A549 (cell line): ENCODE results near the gene DDX47. TPM values are rescaled to one million over a fixed set of nuclear protein-coding genes. Genes with fewer than 3 reads are reported as not detected.

Source experiments
- ATAC-seq, 2 experiments: fragments of 200-7000 bp in 1 of 2; fragments of >200 bp in 1 of 2; cut with Nextera tagmentation in 1 of 2; cut with Tn5 transposase in 1 of 2; 3 replicates each; pipeline versions ENCODE4 v1.8.0 to v1.9.1; 2018 to 2020; ENCODE audit warnings: mild to moderate bottlenecking in 1 of 2, moderate library complexity in 1 of 2
- CTCF ChIA-PET: fragments of 300-600 bp; sonication (Branson Sonifier 250); formaldehyde crosslinking; extraction: SDS; loops from one replicate; lab custom pipeline; 2021; ENCODE audit warnings: antibody characterized with exemption, inconsistent platforms; lab: Yijun Ruan, JAX
- POLR2A ChIA-PET: fragments of 350-600 bp; formaldehyde crosslinking; extraction: SDS; loops from one replicate; lab custom pipeline; 2021; ENCODE audit warnings: antibody characterized with exemption, inconsistent platforms; lab: Yijun Ruan, JAX
- DNase-seq, 2 experiments: peaks; one replicate each; pipeline versions ENCODE4 v3.0.0 to v3.0.0-alpha.2; 2011 to 2016; ENCODE audit warnings: low read depth in 1 of 2, low spot score in 1 of 2
- FAIRE-seq: peaks from 2 replicates; lab custom pipeline; 2011; peaks lifted over from hg19 to GRCh38; lab: Jason Lieb, UNC
- H3K27ac ChIP-seq, 2 experiments: fragments of >200 bp; sonication (Bioruptor Twin); formaldehyde crosslinking; 3 replicates each; pipeline ENCODE4 v1.5.1; 2016 to 2017
- H3K4me1 ChIP-seq: fragments of >200 bp; sonication (Bioruptor Twin); formaldehyde crosslinking; 3 replicates; pipeline ENCODE4 v1.6.1; 2016
- H3K4me2 ChIP-seq: fragments of >200 bp; sonication (Bioruptor Twin); formaldehyde crosslinking; 3 replicates; pipeline ENCODE4 v1.6.1; 2016
- H3K4me3 ChIP-seq: fragments of >200 bp; sonication (Bioruptor Twin); formaldehyde crosslinking; 3 replicates; pipeline ENCODE4 v1.5.1; 2016
- H3K9me3 ChIP-seq: fragments of >200 bp; sonication (Bioruptor Twin); formaldehyde crosslinking; 3 replicates; pipeline ENCODE4 v1.6.1; 2016
- E2F6 ChIP-seq: IDR thresholded peaks from 2 replicates; pipeline ENCODE4 v1.6.1; 2012; ENCODE audit warnings: low read depth, borderline replicate concordance
- ELK1 ChIP-seq: fragments of 150-350 bp; IDR thresholded peaks from 2 replicates; pipeline ENCODE4 v1.6.1; 2014; ENCODE audit warnings: low read depth, mild to moderate bottlenecking, low read length
- EP300 ChIP-seq, 2 experiments: fragments of >200 bp; sonication (Bioruptor Twin); formaldehyde crosslinking; IDR thresholded peaks; 2 replicates in 1 of 2; 3 replicates in 1 of 2; pipeline ENCODE4 v1.6.1; 2016 to 2017
- ESRRA ChIP-seq: fragments of 150-350 bp; IDR thresholded peaks from 2 replicates; pipeline ENCODE4 v1.6.1; 2014; ENCODE audit warnings: mild to moderate bottlenecking, low read length, borderline replicate concordance
- FOSL2 ChIP-seq, 2 experiments: fragments of 450-650 bp in 1 of 2; fragments of >200 bp in 1 of 2; sonication (Bioruptor Twin) in 1 of 2; formaldehyde crosslinking; IDR thresholded peaks; 2 replicates each; pipeline versions ENCODE4 v1.5.0 to v1.6.1; 2016 to 2020; ENCODE audit warnings: mild to moderate bottlenecking in 1 of 2, moderate library complexity in 1 of 2
- FOXS1 ChIP-seq: fragments of 250-450 bp; sonication (Bioruptor Pico); IDR thresholded peaks from 2 replicates; pipeline ENCODE4 v1.5.0; 2020; ENCODE audit warnings: mild to moderate bottlenecking, moderate library complexity
- HEYL ChIP-seq: fragments of 250-450 bp; sonication (Bioruptor Pico); IDR thresholded peaks from 2 replicates; pipeline ENCODE4 v1.8.0; 2021; ENCODE audit warnings: mild to moderate bottlenecking, moderate library complexity
- HOXA7 ChIP-seq: fragments of 250-450 bp; sonication (Bioruptor Pico); IDR thresholded peaks from 2 replicates; pipeline ENCODE4 v1.5.0; 2020; ENCODE audit warnings: mild to moderate bottlenecking, moderate library complexity
- HOXB5 ChIP-seq: fragments of 250-450 bp; sonication (Bioruptor Pico); IDR thresholded peaks from 2 replicates; pipeline ENCODE4 v1.5.0; 2020; ENCODE audit warnings: mild to moderate bottlenecking, moderate library complexity
- JUN ChIP-seq, 2 experiments: fragments of >200 bp; sonication (Bioruptor Twin); formaldehyde crosslinking; IDR thresholded peaks; 2 replicates in 1 of 2; 3 replicates in 1 of 2; pipeline ENCODE4 v1.6.1; 2016 to 2017
- MAFK ChIP-seq: fragments of 450-650 bp; IDR thresholded peaks from 2 replicates; pipeline ENCODE4 v1.6.1; 2014; ENCODE audit not compliant: partially characterized antibody
- MAZ ChIP-seq: fragments of 150-350 bp; IDR thresholded peaks from 2 replicates; pipeline ENCODE4 v1.6.1; 2014; ENCODE audit warnings: antibody characterized with exemption, low read depth, low read length, borderline replicate concordance
- MYC ChIP-seq: IDR thresholded peaks from 2 replicates; pipeline ENCODE4 v1.6.1; 2012; ENCODE audit warnings: mild to moderate bottlenecking, inconsistent platforms, low read length, improper control_type of control experiment, borderline replicate concordance
- NFE2L2 ChIP-seq: fragments of 150-350 bp; conservative IDR thresholded peaks from 2 replicates; pipeline ENCODE4 v1.6.1; 2014; ENCODE audit warnings: low read length
- POLR2AphosphoS2 ChIP-seq: conservative IDR thresholded peaks from 2 replicates; pipeline ENCODE4 v1.6.1; 2012; ENCODE audit warnings: low read length, improper control_type of control experiment, inconsistent platforms
- RCOR1 ChIP-seq: fragments of 150-350 bp; IDR thresholded peaks from 2 replicates; pipeline ENCODE4 v1.6.1; 2014; ENCODE audit warnings: antibody characterized with exemption, low read length, low read depth
- REST ChIP-seq: fragments of 200-600 bp; sonication (generic); IDR thresholded peaks from 2 replicates; pipeline ENCODE4 v1.6.1; 2016; ENCODE audit warnings: antibody characterized with exemption, mild to moderate bottlenecking, moderate library complexity
- RFX5 ChIP-seq: fragments of 450-650 bp; IDR thresholded peaks from 2 replicates; pipeline ENCODE4 v1.7.1; 2014; ENCODE audit warnings: antibody characterized with exemption, mild to moderate bottlenecking, moderate library complexity
- TP53 ChIP-seq: fragments of 250-450 bp; sonication (Bioruptor Pico); IDR thresholded peaks from 2 replicates; pipeline ENCODE4 v1.5.0; 2021; ENCODE audit warnings: mild to moderate bottlenecking, moderate library complexity
- WGBS: methylation state at CpG from one replicate; pipeline ENCODE4 v1.1.6; 2017; ENCODE audit errors: missing lambda C conversion rate; 5-methylcytosine and 5-hydroxymethylcytosine counted together
- polyA plus RNA-seq, 4 experiments: library from polyadenylated mRNA; depleted of rRNA in 3 of 4; stranded (reverse); fragments of >200 nt; fragmentation: RNase III in 1 of 4; extraction: RNeasy Plus Mini Kit Qiagen cat#74134 plus additional on column Dnase treatment in 1 of 4; gene quantifications; 2 replicates in 3 of 4; 3 replicates in 1 of 4; pipeline ENCODE4 v1.2.3, GENCODE V29; 2011 to 2017

Gene DDX47
- polyA plus RNA-seq, 2 of the 4 experiments (the other 2 are of a cell fraction): 81.6 to 144 TPM

DNA sequence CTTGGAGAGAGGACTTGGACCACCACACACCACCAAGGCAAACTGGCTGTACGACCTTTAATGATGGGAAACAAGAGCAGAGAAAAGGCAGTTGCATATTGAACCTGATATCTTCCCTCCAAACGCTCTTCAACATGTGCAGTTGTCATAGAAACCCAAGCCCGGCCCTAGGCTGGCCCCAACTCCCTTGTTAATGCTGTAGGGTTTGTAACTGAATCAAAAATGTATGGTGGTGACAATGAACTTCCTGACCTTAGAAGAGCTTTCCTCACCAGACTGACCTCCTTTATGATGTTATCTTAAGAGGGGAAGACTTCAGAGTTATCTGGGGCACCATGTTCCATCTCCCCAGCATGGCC is 15.4 kb upstream of the DDX47 start:
- ChIA-PET POLR2A (no interaction called here), CTCF (interaction anchor here (1.3 to 5.0 kb wide), 4 partner anchors 9 to 119 kb away, joined by 4 to 51 read pairs (median 12); partner anchors contain the start of gene DDX47)
- FAIRE-seq (no peak), DNase-seq (no peak), ATAC-seq (no peak)
- no peaks in the 10 kb centered on the region for H3K9me3 ChIP-seq
- H3K4me1 ChIP-seq: peaks cover 18% of the 10 kb centered on the region
- WGBS: 92% methylated on average over 3 of the region's 3 CpGs
- no peak overlapping the region for H3K4me2 ChIP-seq
- peak overlapping the region in 1 of 2 experiments; percentile 7; a peak in 2 of 6 replicates for H3K27ac ChIP-seq
- no peak overlapping the region for H3K4me3 ChIP-seq
- no peak for TF ChIP-seq FOSL2 (IDR thresholded peaks at IDR 0.05)
- TF ChIP-seq FOSL2 (CRISPR knock-in tag; IDR thresholded peaks at IDR 0.05): no peak

DNA sequence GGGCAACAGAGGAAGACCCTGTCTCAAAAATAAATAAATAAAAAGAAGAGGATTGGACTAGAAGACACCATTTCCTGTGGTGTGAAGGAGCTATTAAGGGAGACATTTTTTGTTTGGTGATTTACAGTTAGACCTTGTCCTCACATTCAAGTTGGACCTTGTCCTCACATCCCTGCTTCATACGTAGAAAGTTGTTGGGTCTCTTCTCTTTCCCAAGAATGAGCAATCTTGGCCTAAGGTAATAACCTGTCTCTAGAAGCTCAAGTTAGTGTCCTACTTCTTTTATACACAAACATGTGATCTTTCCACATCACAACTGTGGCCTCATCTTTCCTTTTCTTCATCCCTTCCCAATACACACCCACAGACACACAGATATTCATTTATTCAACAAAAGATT is 14.7 kb upstream of the DDX47 start:
- no peak overlapping the region for H3K4me3 ChIP-seq
- POLR2A ChIA-PET: interaction anchor here (1.0 kb wide), 1 partner anchor 11 kb away, joined by 5 read pairs; no protein-coding TSS in a partner anchor
- no peaks in the 10 kb centered on the region for H3K9me3 ChIP-seq
- H3K4me1 ChIP-seq: peaks cover 24% of the 10 kb centered on the region
- no peak for FAIRE-seq
- H3K27ac ChIP-seq: peak overlapping the region in 1 of 2 experiments; percentile 32; a peak in 2 of 6 replicates
- TF ChIP-seq ELK1 (no peak), REST (no peak), RCOR1 (no peak), TP53 (CRISPR knock-in tag) (no peak), EP300 (IDR thresholded peaks at IDR 0.05) (no peak), RFX5 (no peak), NFE2L2 (no peak), HOXA7 (CRISPR knock-in tag) (no peak), MAFK (no peak)
- TF ChIP-seq, all 56 proteins: peak for 0
- 60% methylated on average over 1 of the region's 1 CpG for WGBS
- no peak for ATAC-seq
- CTCF ChIA-PET: interaction anchor here (1.2 to 5.0 kb wide), 5 partner anchors 10 to 185 kb away, joined by 4 to 51 read pairs (median 5); partner anchors contain the start of gene DDX47
- no peak overlapping the region for H3K4me2 ChIP-seq
- DNase-seq: no peak

- 70% methylated on average over 8 of the region's 8 CpGs for WGBS
- H3K4me3 ChIP-seq: no peak overlapping the region
- CTCF ChIA-PET: interaction anchor here (0.9 to 5.0 kb wide), 7 partner anchors 11 to 184 kb away, joined by 3 to 51 read pairs (median 4); partner anchors contain the start of gene DDX47
- peak overlapping the region in 1 of 2 experiments; percentile 90; a peak in 2 of 6 replicates for H3K27ac ChIP-seq
- no peaks in the 10 kb centered on the region for H3K9me3 ChIP-seq
- DNase-seq (no peak), FAIRE-seq (no peak), ATAC-seq (no peak)
- POLR2A ChIA-PET: interaction anchor here (1.0 kb wide), 1 partner anchor 12 kb away, joined by 5 read pairs; no protein-coding TSS in a partner anchor
- peaks cover 32% of the 10 kb centered on the region for H3K4me1 ChIP-seq
- TF ChIP-seq E2F6 (no peak), MYC (no peak), MAZ (no peak), ESRRA (no peak), JUN (IDR thresholded peaks at IDR 0.05) (no peak), POLR2AphosphoS2 (no peak), EP300 (IDR thresholded peaks at IDR 0.05) (no peak), HEYL (CRISPR knock-in tag) (no peak), RCOR1 (no peak), FOXS1 (CRISPR knock-in tag) (no peak), HOXB5 (CRISPR knock-in tag) (no peak), ELK1 (no peak)
- no peak overlapping the region for H3K4me2 ChIP-seq
Observed at GRCh38 chr12:12799163-12799920, 13.8 kb upstream of the DDX47 start.
